Right cardiac atrium (tissue), 5 donors: ENCODE results near the gene CHI3L1. TPM values are rescaled to one million over a fixed set of nuclear protein-coding genes. Genes with fewer than 3 reads are reported as not detected.
A peak's percentile ranks its signal among the peaks of the same experiment; 100 is the strongest.

Experiments used
- ATAC-seq, 2 donors: fragments of 200-7000 bp; cut with Tn5 transposase; one replicate each; pipeline versions ENCODE4 v1.8.0 to v1.9.1; 2020; ENCODE audit warnings: moderate library complexity in 2 of 2, mild to moderate bottlenecking in 1 of 2
- DNase-seq, 3 donors: peaks; one replicate each; pipeline ENCODE4 v3.0.0-alpha.2; 2020
- H3K27ac ChIP-seq: one replicate; pipeline ENCODE4 v1.5.1; 2013; ENCODE audit warnings: mild to moderate bottlenecking, low read length, control low read depth, moderate library complexity
- H3K27me3 ChIP-seq: one replicate; pipeline ENCODE4 v1.6.1; 2013; ENCODE audit not compliant: control insufficient read depth, insufficient read depth
- H3K4me1 ChIP-seq: one replicate; pipeline ENCODE4 v1.6.1; 2013; ENCODE audit warnings: low read length; ENCODE audit not compliant: control insufficient read depth, insufficient read depth
- H3K4me3 ChIP-seq: one replicate; pipeline ENCODE4 v1.5.1; 2013; ENCODE audit warnings: low read length, control low read depth
- H3K9me3 ChIP-seq: one replicate; pipeline ENCODE4 v1.6.1; 2013; ENCODE audit warnings: low read length; ENCODE audit not compliant: control insufficient read depth
- WGBS: extraction: QIAGEN DNeasy Blood & Tissue Kit; methylation state at CpG from one replicate; pipeline ENCODE4 v1.1.7; 2013; 5-methylcytosine and 5-hydroxymethylcytosine counted together
- intact Hi-C, 4 donors: fragments of 100-400 bp; cut with DNase I; formaldehyde crosslinking; loops; one replicate each; pipeline versions ENCODE4 v1.11.0 to v1.14.0; 2022 to 2023
- polyA plus RNA-seq: library from polyadenylated mRNA; stranded (reverse); fragments of 200-250 nt; gene quantifications from one replicate; pipeline ENCODE4 v1.2.3, GENCODE V29; 2013
- total RNA-seq, 4 donors: library from RNA; stranded (reverse); fragmentation: NEBNext Ultra II Directional; extraction: Animal tissue kit (Norgen Biotek cat#: 25700); gene quantifications; one replicate each; pipeline ENCODE4 v1.2.1, GENCODE V29; 2021
- donor health status: healthy with polysubstance abuse.
- donor health status: DM: no; HTN: yes; CAD: no.
- donor health status: DM: no; HTN: no; CAD: no.
- donor health status: DM: no; HTN: yes; CAD: no; lungs with severe emphysema.
- donor health status: DM: yes; HTN: yes; CAD: no.

Gene CHI3L1
- total and polyA plus RNA-seq, 5 donors, result 1.1 to 4.9 (median 1.7) TPM; not detected in 1

GRCh38 chr1:203137324-203137723, 49.2 kb downstream of the CHI3L1 start:
- 88% methylated on average over 4 of the region's 4 CpGs for WGBS
- peaks cover 12% of the 10 kb centered on the region for H3K4me1 ChIP-seq
- no peak overlapping the region for H3K27ac ChIP-seq
- no peaks in the 10 kb centered on the region for H3K9me3 ChIP-seq
- ATAC-seq (no peak), DNase-seq (no peak)
- H3K27me3 ChIP-seq, result no peaks in the 10 kb centered on the region
- intact Hi-C loops, result no loop called here
- H3K4me3 ChIP-seq, result no peak overlapping the region

- Histone ChIP-seq H3K9me3 (no peaks in the 10 kb centered on the region), H3K4me1 (peaks cover 14% of the 10 kb centered on the region), H3K4me3 (no peak overlapping the region), H3K27me3 (no peaks in the 10 kb centered on the region), H3K27ac (no peak overlapping the region)
- no peak for ATAC-seq
- DNase-seq, result no peak
- 90% methylated on average over 1 of the region's 1 CpG for WGBS
- intact Hi-C loops, result no loop called here
These were observed 50.0 kb downstream of the CHI3L1 start for GRCh38 chr1:203136409-203137042.

- intact Hi-C loops, result no loop called here
- H3K27me3 ChIP-seq, result no peaks in the 10 kb centered on the region
- DNase-seq (no peak), ATAC-seq (no peak)
- no peak overlapping the region for H3K4me3 ChIP-seq
- no peak overlapping the region for H3K27ac ChIP-seq
- H3K9me3 ChIP-seq, result no peaks in the 10 kb centered on the region
- WGBS, result 58% methylated on average over 8 of the region's 8 CpGs
- peaks cover 12% of the 10 kb centered on the region for H3K4me1 ChIP-seq
These were observed 50.7 kb downstream of the CHI3L1 start for GRCh38 chr1:203135636-203136305.

- no peak overlapping the region for H3K27ac ChIP-seq
- H3K9me3 ChIP-seq, result no peaks in the 10 kb centered on the region
- H3K4me3 ChIP-seq, result no peak overlapping the region
- ATAC-seq, result peak; percentile 10 to 12
- H3K4me1 ChIP-seq, result peaks cover 7% of the 10 kb centered on the region
- 55% methylated on average over 12 of the region's 12 CpGs for WGBS
- intact Hi-C loops, result no loop called here
- DNase-seq, result no peak
- H3K27me3 ChIP-seq, result no peaks in the 10 kb centered on the region
These were observed 52.4 kb downstream of the CHI3L1 start for GRCh38 chr1:203133970-203134725.

GRCh38 chr1:203131548-203132200, 54.8 kb downstream of the CHI3L1 start:
- Histone ChIP-seq H3K27me3 (no peaks in the 10 kb centered on the region), H3K4me3 (no peak overlapping the region), H3K27ac (peak overlapping the region; percentile 32), H3K4me1 (peaks cover 7% of the 10 kb centered on the region), H3K9me3 (no peaks in the 10 kb centered on the region)
- intact Hi-C loops, result no loop called here
- ATAC-seq (no peak), DNase-seq (no peak)
- 76% methylated on average over 9 of the region's 9 CpGs for WGBS

- no peak overlapping the region for H3K4me3 ChIP-seq
- no peaks in the 10 kb centered on the region for H3K9me3 ChIP-seq
- H3K27me3 ChIP-seq, result no peaks in the 10 kb centered on the region
- intact Hi-C loops, result no loop called here
- peak overlapping the region; percentile 84 for H3K27ac ChIP-seq
- no peak for DNase-seq
- H3K4me1 ChIP-seq, result peaks cover 4% of the 10 kb centered on the region
- no peak for ATAC-seq
- 51% methylated on average over 3 of the region's 3 CpGs for WGBS
These were observed 56.0 kb downstream of the CHI3L1 start for GRCh38 chr1:203130358-203130985.

- no peaks in the 10 kb centered on the region for H3K9me3 ChIP-seq
- H3K4me3 ChIP-seq, result no peak overlapping the region
- DNase-seq, result peak; percentile 66 to 86 (median 86)
- WGBS, result 35% methylated on average over 7 of the region's 7 CpGs
- H3K27ac ChIP-seq, result peak overlapping the region; percentile 84
- H3K4me1 ChIP-seq, result peaks cover 6% of the 10 kb centered on the region
- H3K27me3 ChIP-seq, result no peaks in the 10 kb centered on the region
- intact Hi-C loops, result no loop called here
- peak; percentile 38 to 62 for ATAC-seq
These were observed 56.8 kb downstream of the CHI3L1 start for GRCh38 chr1:203129501-203130231.

Other genes starting within 250 kb of the CHI3L1 start
- gene ADIPOR1, start 228.4 kb downstream of the CHI3L1 start, total RNA-seq, result 10 to 100 TPM; 85.6 to 100.0 (median 95.3) TPM
- gene ADIPOR1, start 228.4 kb downstream of the CHI3L1 start, polyA plus RNA-seq, result 75.1 TPM
- gene CYB5R1, start 219.4 kb downstream of the CHI3L1 start, total RNA-seq, result 10 to 100 TPM; 64.8 to 91.3 (median 78.1) TPM
- gene CYB5R1, start 219.4 kb downstream of the CHI3L1 start, polyA plus RNA-seq, result 78.0 TPM
- gene TMEM183A, start 179.3 kb downstream of the CHI3L1 start, total RNA-seq, result 10 to 100 TPM; 25.9 to 35.8 (median 28.1) TPM
- 16.0 TPM for gene TMEM183A, start 179.3 kb downstream of the CHI3L1 start, polyA plus RNA-seq
- gene PPFIA4, start 160.2 kb downstream of the CHI3L1 start, total RNA-seq, result 10 to 100 TPM; 14.0 to 50.3 (median 29.4) TPM
- 29.3 TPM for gene PPFIA4, start 160.2 kb downstream of the CHI3L1 start, polyA plus RNA-seq
- not detected for gene MYOG, start 100.7 kb downstream of the CHI3L1 start, total RNA-seq
- not detected for gene MYOG, start 100.7 kb downstream of the CHI3L1 start, polyA plus RNA-seq
- gene ADORA1, start 59.0 kb downstream of the CHI3L1 start, total RNA-seq, result 10 to 100 TPM; 14.8 to 26.3 (median 22.5) TPM
- gene ADORA1, start 59.0 kb downstream of the CHI3L1 start, polyA plus RNA-seq, result 32.9 TPM
- not detected for gene MYBPH, start 10.9 kb downstream of the CHI3L1 start, total RNA-seq
- 0.07 TPM for gene MYBPH, start 10.9 kb downstream of the CHI3L1 start, polyA plus RNA-seq
- gene CHIT1, start 43.0 kb upstream of the CHI3L1 start, total RNA-seq, result under 1 TPM in 3 of 4 donors, not detected in 1; 0.25 to 0.64 (median 0.32) TPM
- gene CHIT1, start 43.0 kb upstream of the CHI3L1 start, polyA plus RNA-seq, result 0.09 TPM
- 100 to 1,000 TPM in 2 of 4 donors, 10 to 100 TPM in 2; 68.1 to 361 (median 105) TPM for gene BTG2, start 118.8 kb upstream of the CHI3L1 start, total RNA-seq
- gene BTG2, start 118.8 kb upstream of the CHI3L1 start, polyA plus RNA-seq, result 333 TPM
- 10 to 100 TPM; 54.8 to 91.6 (median 63.5) TPM for gene FMOD, start 164.4 kb upstream of the CHI3L1 start, total RNA-seq
- 35.9 TPM for gene FMOD, start 164.4 kb upstream of the CHI3L1 start, polyA plus RNA-seq